GM12878 (cell line): ENCODE results near the gene PPP2R5C. TPM values are rescaled to one million over a fixed set of nuclear protein-coding genes. Genes with fewer than 3 reads are reported as not detected.

Experiments used
- ATAC-seq: fragments of 200-7000 bp; cut with Tn5 transposase; 3 replicates; pipeline ENCODE4 v1.9.1; 2020; ENCODE audit warnings: mild to moderate bottlenecking, moderate library complexity
- BruUV-seq: library from RNA; stranded (reverse); fragments of 400-500 nt; replicated peaks from 2 replicates; lab custom pipeline; 2021; lab: Mats Ljungman, UMichigan
- CTCF ChIA-PET: fragments of 300-600 bp; sonication (Branson Sonifier 250); formaldehyde crosslinking; extraction: SDS; loops from one replicate; lab custom pipeline; 2021; ENCODE audit warnings: inconsistent platforms; lab: Yijun Ruan, JAX
- POLR2A ChIA-PET: fragments of 350-600 bp; formaldehyde crosslinking; extraction: SDS; loops from one replicate; lab custom pipeline; 2021; ENCODE audit warnings: inconsistent platforms; lab: Charles Lee
- RAD21 ChIA-PET: fragments of 300-600 bp; sonication (Branson Sonifier 250); formaldehyde crosslinking; loops from one replicate; lab custom pipeline; 2023; ENCODE audit warnings: antibody characterized with exemption; ENCODE audit not compliant: unreplicated experiment; lab: Charles Lee
- SMC1A ChIA-PET: fragments of 300-600 bp; sonication (Branson Sonifier 250); formaldehyde crosslinking; loops from one replicate; lab custom pipeline; 2023; ENCODE audit not compliant: unreplicated experiment, uncharacterized antibody; lab: Charles Lee
- DNase-seq: peaks from one replicate; pipeline ENCODE4 v3.0.0-alpha.2; 2011; ENCODE audit warnings: low read depth, low spot score
- FAIRE-seq: peaks from 3 replicates; lab custom pipeline; 2011; peaks lifted over from hg19 to GRCh38; lab: Jason Lieb, UNC
- H2AFZ ChIP-seq: 2 replicates; pipeline ENCODE4 v1.6.0; 2011; ENCODE audit warnings: low read depth, low read length, control low read depth; ENCODE audit not compliant: control insufficient read depth
- H3K27ac ChIP-seq: 2 replicates; pipeline ENCODE4 v1.5.1; 2011; ENCODE audit warnings: control low read depth; ENCODE audit not compliant: control insufficient read depth, insufficient read depth
- H3K27me3 ChIP-seq, 2 experiments: replicated peaks in 1 of 2; 2 replicates each; pipeline versions ENCODE4 v1.6.0 to v1.6.1; 2011; ENCODE audit warnings: low read length in 1 of 2; ENCODE audit not compliant: control insufficient read depth in 2 of 2, insufficient read depth in 2 of 2
- H3K36me3 ChIP-seq, 2 experiments: 2 replicates each; pipeline ENCODE4 v1.5.1; 2011; ENCODE audit warnings: low read length in 1 of 2; ENCODE audit not compliant: control insufficient read depth in 2 of 2, insufficient read depth in 2 of 2
- H3K4me1 ChIP-seq: 2 replicates; pipeline ENCODE4 v1.6.1; 2011; ENCODE audit warnings: mild to moderate bottlenecking, low read length, moderate library complexity, mixed read lengths; ENCODE audit not compliant: control insufficient read depth, insufficient read depth
- H3K4me2 ChIP-seq: 2 replicates; pipeline ENCODE4 v1.6.0; 2011; ENCODE audit warnings: control low read depth; ENCODE audit not compliant: control insufficient read depth, insufficient read depth
- H3K4me3 ChIP-seq: fragments of 200-600 bp; sonication (generic); 2 replicates; pipeline ENCODE4 v1.5.1; 2016
- H3K79me2 ChIP-seq: 2 replicates; pipeline ENCODE4 v1.6.0; 2011; ENCODE audit warnings: low read length; ENCODE audit not compliant: control insufficient read depth, insufficient read depth
- H3K9ac ChIP-seq: 2 replicates; pipeline ENCODE4 v1.8.0; 2011; ENCODE audit warnings: low read length, control low read depth, mixed read lengths; ENCODE audit not compliant: control insufficient read depth, insufficient read depth
- H3K9me3 ChIP-seq: replicated peaks from 3 replicates; pipeline ENCODE4 v1.5.1; 2011; ENCODE audit warnings: mild to moderate bottlenecking, low read length; ENCODE audit not compliant: control insufficient read depth, insufficient read depth
- H4K20me1 ChIP-seq: 2 replicates; pipeline ENCODE4 v1.6.0; 2011; ENCODE audit not compliant: control insufficient read depth, insufficient read depth
- CREB1 ChIP-seq: IDR thresholded peaks from 2 replicates; pipeline ENCODE4 v1.6.1; 2012; ENCODE audit warnings: low read depth, mild to moderate bottlenecking, inconsistent platforms
- EED ChIP-seq: sonication (generic); IDR thresholded peaks from 2 replicates; pipeline ENCODE4 v1.6.1; 2016; ENCODE audit warnings: antibody characterized with exemption, low read depth
- FOXM1 ChIP-seq: IDR thresholded peaks from 2 replicates; pipeline ENCODE4 v1.6.1; 2012; ENCODE audit warnings: low read depth, mild to moderate bottlenecking, inconsistent platforms, low read length, moderate library complexity
- IRF4 ChIP-seq: IDR thresholded peaks from 2 replicates; pipeline ENCODE4 v1.6.1; 2011; ENCODE audit warnings: low read depth, low read length
- JUND ChIP-seq: IDR thresholded peaks from 2 replicates; pipeline ENCODE4 v1.6.1; 2012; ENCODE audit warnings: low read depth, mild to moderate bottlenecking, low read length, improper control_type of control experiment, moderate library complexity
- KLF5 ChIP-seq: fragments of 450-650 bp; IDR thresholded peaks from 2 replicates; pipeline ENCODE4 v1.6.1; 2014; ENCODE audit warnings: mild to moderate bottlenecking; ENCODE audit not compliant: partially characterized antibody
- NBN ChIP-seq: fragments of 450-650 bp; IDR thresholded peaks from 2 replicates; pipeline ENCODE4 v1.6.1; 2016
- NFIC ChIP-seq: IDR thresholded peaks from 2 replicates; pipeline ENCODE4 v1.6.1; 2012; ENCODE audit warnings: low read depth, mild to moderate bottlenecking, inconsistent platforms, low read length, moderate library complexity
- SP1 ChIP-seq: IDR thresholded peaks from one replicate; pipeline ENCODE4 v1.6.1; 2011; ENCODE audit warnings: low read depth, low read length
- ZNF207 ChIP-seq: fragments of 450-650 bp; IDR thresholded peaks from 2 replicates; pipeline ENCODE4 v1.6.1; 2014; ENCODE audit warnings: antibody characterized with exemption, mild to moderate bottlenecking, borderline replicate concordance
- WGBS: methylation state at CpG from one replicate; pipeline ENCODE4 v1.1.6; 2016; ENCODE audit warnings: low lambda C conversion rate; ENCODE audit not compliant: insufficient replicate concordance, insufficient coverage; ENCODE audit errors: missing lambda C conversion rate; 5-methylcytosine and 5-hydroxymethylcytosine counted together
- in situ Hi-C: fragments of 300-500 bp; cut with MboI; formaldehyde crosslinking; loops from 9 replicates; pipeline ENCODE4 v1.14.3; 2018; ENCODE audit warnings: mixed read lengths
- intact Hi-C: fragments of 100-400 bp; cut with micrococcal nuclease; formaldehyde crosslinking; loops from one replicate; pipeline ENCODE4 v1.14.2; 2022; ENCODE audit not compliant: unreplicated experiment
- polyA plus RNA-seq, 11 experiments: library from polyadenylated mRNA; depleted of rRNA in 4 of 11; unstranded in 6 of 11; stranded (reverse) in 5 of 11; fragments of >200 nt; fragmentation: Nextera tagmentation in 4 of 11; fragmentation: Illumina TruSeq in 1 of 11; extraction: Ambion mirVana in 4 of 11; extraction: Trizol in 1 of 11; gene quantifications; 1 replicate in 1 of 11; 2 replicates in 10 of 11; pipeline versions ENCODE4 v1.2.1 to v1.2.3, GENCODE V29; 2011 to 2016; ENCODE audit warnings: inconsistent platforms in 2 of 11, missing spikeins in 2 of 11, low read depth in 1 of 11
- total RNA-seq, 4 experiments: library from RNA; depleted of rRNA in 3 of 4; stranded (reverse); fragments of >200 nt in 3 of 4; fragmentation: Illumina TruSeq in 1 of 4; extraction: Trizol in 1 of 4; gene quantifications; 2 replicates each; pipeline versions ENCODE4 v1.2.1 to v1.2.3, GENCODE V29; 2013 to 2021
- TF ChIP-seq, protein P1 (sequence below): fragments of 450-650 bp; IDR thresholded peaks from 2 replicates; pipeline ENCODE4 v1.6.1; 2017; ENCODE audit warnings: low read depth, mild to moderate bottlenecking, moderate library complexity
- TF ChIP-seq, protein P2 (sequence below): fragments of 450-650 bp; IDR thresholded peaks from 2 replicates; pipeline ENCODE4 v1.6.1; 2017; ENCODE audit warnings: mild to moderate bottlenecking, moderate library complexity
- TF ChIP-seq, protein P3 (sequence below), 3 experiments: IDR thresholded peaks in 2 of 3; conservative IDR thresholded peaks in 1 of 3; 2 replicates each; pipeline ENCODE4 v1.5.1; 2011; ENCODE audit warnings: low read depth in 3 of 3, low read length in 3 of 3, mild to moderate bottlenecking in 3 of 3, control low read depth in 2 of 3, moderate library complexity in 2 of 3, inconsistent platforms in 1 of 3, mixed read lengths in 1 of 3; ENCODE audit not compliant: control insufficient read depth in 2 of 3, insufficient read depth in 1 of 3; ENCODE audit errors: extremely low read depth in 1 of 3
- TF ChIP-seq, protein P4 (sequence below): fragments of 450-650 bp; IDR thresholded peaks from 2 replicates; pipeline ENCODE4 v1.6.1; 2018; ENCODE audit warnings: borderline replicate concordance, mild to moderate bottlenecking; ENCODE audit not compliant: partially characterized antibody

PPP2R5C gene
- total and polyA plus RNA-seq, 10 of the 15 experiments (the other 5 are each of a cell fraction or from before 2014, with no cell fraction given): 106 to 199 (median 144) TPM

DNA sequence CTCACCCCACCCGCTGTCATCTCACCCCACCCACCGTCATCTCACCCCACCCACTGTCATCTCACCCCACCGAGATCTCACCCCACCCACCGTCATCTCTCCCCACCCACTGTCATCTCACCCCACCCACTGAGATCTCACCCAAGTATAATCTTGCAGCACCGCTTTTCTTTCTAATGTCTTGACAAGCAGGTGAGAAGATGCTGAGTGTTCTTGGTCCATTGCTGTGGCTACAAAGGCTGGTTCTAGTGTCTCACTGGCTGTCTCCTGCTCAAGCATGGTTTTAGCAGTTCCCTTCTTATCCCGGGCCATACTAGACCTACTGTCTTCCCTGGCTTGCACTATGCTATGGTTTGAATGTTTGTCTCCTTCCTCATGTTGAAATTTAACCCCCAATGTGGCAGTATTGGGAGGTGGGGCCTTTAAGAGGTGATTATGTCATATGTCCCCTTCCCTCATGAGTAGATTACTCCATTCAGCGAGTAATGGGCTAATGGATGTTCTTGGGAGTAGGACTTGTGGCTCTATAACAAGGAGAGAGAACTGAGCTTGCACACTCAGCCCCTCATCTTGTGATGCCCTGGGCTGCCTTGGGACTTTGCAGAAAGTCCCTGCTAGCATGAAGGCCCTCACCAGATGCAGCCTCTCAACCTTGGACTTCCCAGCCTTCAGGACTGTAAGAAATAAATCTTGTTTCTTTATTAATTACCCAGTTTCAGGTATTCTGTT lies 47.7 kb upstream of the PPP2R5C start:
- TF ChIP-seq CREB1 (no peak), NFIC (no peak), IRF4 (no peak), EED (no peak), JUND (no peak), KLF5 (no peak), FOXM1 (no peak), ZNF207 (no peak), SP1 (no peak), NBN (no peak)
- TF ChIP-seq, protein P1, sequence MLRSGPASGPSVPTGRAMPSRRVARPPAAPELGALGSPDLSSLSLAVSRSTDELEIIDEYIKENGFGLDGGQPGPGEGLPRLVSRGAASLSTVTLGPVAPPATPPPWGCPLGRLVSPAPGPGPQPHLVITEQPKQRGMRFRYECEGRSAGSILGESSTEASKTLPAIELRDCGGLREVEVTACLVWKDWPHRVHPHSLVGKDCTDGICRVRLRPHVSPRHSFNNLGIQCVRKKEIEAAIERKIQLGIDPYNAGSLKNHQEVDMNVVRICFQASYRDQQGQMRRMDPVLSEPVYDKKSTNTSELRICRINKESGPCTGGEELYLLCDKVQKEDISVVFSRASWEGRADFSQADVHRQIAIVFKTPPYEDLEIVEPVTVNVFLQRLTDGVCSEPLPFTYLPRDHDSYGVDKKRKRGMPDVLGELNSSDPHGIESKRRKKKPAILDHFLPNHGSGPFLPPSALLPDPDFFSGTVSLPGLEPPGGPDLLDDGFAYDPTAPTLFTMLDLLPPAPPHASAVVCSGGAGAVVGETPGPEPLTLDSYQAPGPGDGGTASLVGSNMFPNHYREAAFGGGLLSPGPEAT: no peak
- TF ChIP-seq, protein P2, sequence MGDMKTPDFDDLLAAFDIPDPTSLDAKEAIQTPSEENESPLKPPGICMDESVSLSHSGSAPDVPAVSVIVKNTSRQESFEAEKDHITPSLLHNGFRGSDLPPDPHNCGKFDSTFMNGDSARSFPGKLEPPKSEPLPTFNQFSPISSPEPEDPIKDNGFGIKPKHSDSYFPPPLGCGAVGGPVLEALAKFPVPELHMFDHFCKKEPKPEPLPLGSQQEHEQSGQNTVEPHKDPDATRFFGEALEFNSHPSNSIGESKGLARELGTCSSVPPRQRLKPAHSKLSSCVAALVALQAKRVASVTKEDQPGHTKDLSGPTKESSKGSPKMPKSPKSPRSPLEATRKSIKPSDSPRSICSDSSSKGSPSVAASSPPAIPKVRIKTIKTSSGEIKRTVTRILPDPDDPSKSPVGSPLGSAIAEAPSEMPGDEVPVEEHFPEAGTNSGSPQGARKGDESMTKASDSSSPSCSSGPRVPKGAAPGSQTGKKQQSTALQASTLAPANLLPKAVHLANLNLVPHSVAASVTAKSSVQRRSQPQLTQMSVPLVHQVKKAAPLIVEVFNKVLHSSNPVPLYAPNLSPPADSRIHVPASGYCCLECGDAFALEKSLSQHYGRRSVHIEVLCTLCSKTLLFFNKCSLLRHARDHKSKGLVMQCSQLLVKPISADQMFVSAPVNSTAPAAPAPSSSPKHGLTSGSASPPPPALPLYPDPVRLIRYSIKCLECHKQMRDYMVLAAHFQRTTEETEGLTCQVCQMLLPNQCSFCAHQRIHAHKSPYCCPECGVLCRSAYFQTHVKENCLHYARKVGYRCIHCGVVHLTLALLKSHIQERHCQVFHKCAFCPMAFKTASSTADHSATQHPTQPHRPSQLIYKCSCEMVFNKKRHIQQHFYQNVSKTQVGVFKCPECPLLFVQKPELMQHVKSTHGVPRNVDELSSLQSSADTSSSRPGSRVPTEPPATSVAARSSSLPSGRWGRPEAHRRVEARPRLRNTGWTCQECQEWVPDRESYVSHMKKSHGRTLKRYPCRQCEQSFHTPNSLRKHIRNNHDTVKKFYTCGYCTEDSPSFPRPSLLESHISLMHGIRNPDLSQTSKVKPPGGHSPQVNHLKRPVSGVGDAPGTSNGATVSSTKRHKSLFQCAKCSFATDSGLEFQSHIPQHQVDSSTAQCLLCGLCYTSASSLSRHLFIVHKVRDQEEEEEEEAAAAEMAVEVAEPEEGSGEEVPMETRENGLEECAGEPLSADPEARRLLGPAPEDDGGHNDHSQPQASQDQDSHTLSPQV: no peak
- TF ChIP-seq, protein P3, sequence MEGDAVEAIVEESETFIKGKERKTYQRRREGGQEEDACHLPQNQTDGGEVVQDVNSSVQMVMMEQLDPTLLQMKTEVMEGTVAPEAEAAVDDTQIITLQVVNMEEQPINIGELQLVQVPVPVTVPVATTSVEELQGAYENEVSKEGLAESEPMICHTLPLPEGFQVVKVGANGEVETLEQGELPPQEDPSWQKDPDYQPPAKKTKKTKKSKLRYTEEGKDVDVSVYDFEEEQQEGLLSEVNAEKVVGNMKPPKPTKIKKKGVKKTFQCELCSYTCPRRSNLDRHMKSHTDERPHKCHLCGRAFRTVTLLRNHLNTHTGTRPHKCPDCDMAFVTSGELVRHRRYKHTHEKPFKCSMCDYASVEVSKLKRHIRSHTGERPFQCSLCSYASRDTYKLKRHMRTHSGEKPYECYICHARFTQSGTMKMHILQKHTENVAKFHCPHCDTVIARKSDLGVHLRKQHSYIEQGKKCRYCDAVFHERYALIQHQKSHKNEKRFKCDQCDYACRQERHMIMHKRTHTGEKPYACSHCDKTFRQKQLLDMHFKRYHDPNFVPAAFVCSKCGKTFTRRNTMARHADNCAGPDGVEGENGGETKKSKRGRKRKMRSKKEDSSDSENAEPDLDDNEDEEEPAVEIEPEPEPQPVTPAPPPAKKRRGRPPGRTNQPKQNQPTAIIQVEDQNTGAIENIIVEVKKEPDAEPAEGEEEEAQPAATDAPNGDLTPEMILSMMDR (IDR thresholded peaks at IDR 0.05 in 2 of 3, conservative IDR thresholded peaks at IDR 0.05 in 1 of 3; ENCODE audit: control insufficient read depth in 2 of 3, extremely low read depth in 1 of 3, insufficient read depth in 1 of 3, low read depth in 3 of 3, low read length in 3 of 3): no peak
- TF ChIP-seq, protein P4, sequence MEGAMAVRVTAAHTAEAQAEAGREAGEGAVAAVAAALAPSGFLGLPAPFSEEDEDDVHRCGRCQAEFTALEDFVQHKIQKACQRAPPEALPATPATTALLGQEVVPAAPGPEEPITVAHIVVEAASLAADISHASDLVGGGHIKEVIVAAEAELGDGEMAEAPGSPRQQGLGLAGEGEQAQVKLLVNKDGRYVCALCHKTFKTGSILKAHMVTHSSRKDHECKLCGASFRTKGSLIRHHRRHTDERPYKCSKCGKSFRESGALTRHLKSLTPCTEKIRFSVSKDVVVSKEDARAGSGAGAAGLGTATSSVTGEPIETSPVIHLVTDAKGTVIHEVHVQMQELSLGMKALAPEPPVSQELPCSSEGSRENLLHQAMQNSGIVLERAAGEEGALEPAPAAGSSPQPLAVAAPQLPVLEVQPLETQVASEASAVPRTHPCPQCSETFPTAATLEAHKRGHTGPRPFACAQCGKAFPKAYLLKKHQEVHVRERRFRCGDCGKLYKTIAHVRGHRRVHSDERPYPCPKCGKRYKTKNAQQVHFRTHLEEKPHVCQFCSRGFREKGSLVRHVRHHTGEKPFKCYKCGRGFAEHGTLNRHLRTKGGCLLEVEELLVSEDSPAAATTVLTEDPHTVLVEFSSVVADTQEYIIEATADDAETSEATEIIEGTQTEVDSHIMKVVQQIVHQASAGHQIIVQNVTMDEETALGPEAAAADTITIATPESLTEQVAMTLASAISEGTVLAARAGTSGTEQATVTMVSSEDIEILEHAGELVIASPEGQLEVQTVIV: no peak
- peaks cover 2% of the 10 kb centered on the region; the same call in 1 of the 3 replicates for H3K9me3 ChIP-seq
- no peaks in the 10 kb centered on the region; a peak in 1 of 4 replicates for H3K27me3 ChIP-seq
- no peaks in the 10 kb centered on the region for H3K79me2 ChIP-seq
- no peak overlapping the region for H3K4me2 ChIP-seq
- no peaks in the 10 kb centered on the region for H4K20me1 ChIP-seq
- no peak overlapping the region for H3K4me3 ChIP-seq
- WGBS: 52% methylated on average over 7 of the region's 7 CpGs
- no peak overlapping the region for H3K9ac ChIP-seq
- ATAC-seq (no peak), FAIRE-seq (no peak), DNase-seq (no peak)
- POLR2A ChIA-PET: no interaction called here
- no peak overlapping the region for H3K27ac ChIP-seq
- no peak overlapping the region for H2AFZ ChIP-seq
- RAD21 ChIA-PET: no interaction called here
- CTCF ChIA-PET: interaction anchor here (0.7 to 1.2 kb wide), 2 partner anchors 55 to 57 kb away, joined by 3 read pairs; no protein-coding TSS in a partner anchor
- intact Hi-C loops: no loop called here
- in situ Hi-C loops: no loop called here
- BruUV-seq: no TSS peak
- no peaks in the 10 kb centered on the region for H3K36me3 ChIP-seq
- H3K4me1 ChIP-seq: no peaks in the 10 kb centered on the region
- SMC1A ChIA-PET: no interaction called here
